ENCODE measurements around the gene SULT1A3. TPM values are rescaled to one million over a fixed set of nuclear protein-coding genes. Genes with fewer than 3 reads are reported as not detected.
"Not testable (repeated sequence)": the region's sequence is repeated elsewhere in the genome, so short reads cannot be mapped to it uniquely, and the experiment has no call there.

SULT1A3 gene
- total and polyA plus RNA-seq, 2 donors (not counting 1 experiment from before 2014, with no cell fraction given), result 33.2 to 36.8 TPM

DNA sequence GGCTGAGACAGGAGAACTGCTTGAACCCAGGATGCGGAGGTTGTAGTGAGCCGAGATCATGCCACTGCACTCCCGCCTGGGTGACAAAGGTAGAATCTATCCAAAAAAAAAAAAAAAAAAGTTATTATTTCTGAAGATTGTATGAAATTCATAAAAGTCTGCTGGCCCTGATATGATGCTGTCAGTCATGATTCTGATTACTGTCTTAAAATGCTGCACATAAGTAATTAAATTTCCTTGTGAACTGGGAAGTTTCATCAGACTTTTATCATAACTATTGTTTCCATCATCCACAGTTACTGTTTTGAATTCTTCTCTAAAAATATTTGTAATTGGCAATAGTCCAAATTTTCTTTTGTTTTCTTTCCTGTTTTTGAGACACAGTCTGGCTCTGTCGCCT, 49.3 kb downstream of the SULT1A3 start, which contains the start of gene NPIPB13:
NPIPB13 (minus strand) TSS at position 101 of the 400 bp plus-strand sequence. CDS start 2,906 bp downstream, outside the sequence.
- H3K27ac ChIP-seq (ENCODE audit: low read length in 2 of 2); H3K9me3 Mint-ChIP-seq (ENCODE audit: insufficient read depth); H3K9ac ChIP-seq (ENCODE audit: low read length); H3K27me3 ChIP-seq (replicated peaks in 1 of 4; ENCODE audit: control extremely low read depth in 1 of 4, control insufficient read depth in 3 of 4, insufficient read depth in 4 of 4, low read length in 3 of 4); intact Hi-C loops (cut with micrococcal nuclease); DNase-seq; H3K9me3 ChIP-seq (ENCODE audit: control extremely low read depth in 1 of 3, control insufficient read depth in 2 of 3, insufficient read depth in 1 of 3, low read length in 2 of 3); H3K27ac Mint-ChIP-seq; H2AFZ ChIP-seq (ENCODE audit: insufficient read depth, low read depth, low read length, poor library complexity, severe bottlenecking); H3K79me2 ChIP-seq (ENCODE audit: control insufficient read depth, insufficient read depth, low read length); H3K4me1 Mint-ChIP-seq; H3K4me2 ChIP-seq (replicated peaks; ENCODE audit: low read depth, low read length, poor library complexity, severe bottlenecking); H3K4me1 ChIP-seq (ENCODE audit: control insufficient read depth in 2 of 2, insufficient read depth in 2 of 2, low read length in 2 of 2); CTCF ChIA-PET; H3K27me3 Mint-ChIP-seq; H3K36me3 ChIP-seq (replicated peaks in 1 of 2; ENCODE audit: control extremely low read depth in 1 of 2, control insufficient read depth in 1 of 2, extremely low read depth in 1 of 2, insufficient read depth in 2 of 2, low read length in 1 of 2); ATAC-seq (ENCODE audit: low read depth); H3K4me3 ChIP-seq (ENCODE audit: control extremely low read depth in 1 of 5, extremely low read depth in 1 of 5, insufficient read depth in 1 of 5, low read depth in 2 of 5, low read length in 4 of 5); H3K4me3 Mint-ChIP-seq; POLR2A ChIA-PET; H4K20me1 ChIP-seq (ENCODE audit: control insufficient read depth, insufficient read depth, low read length, poor library complexity, severe bottlenecking): not testable (repeated sequence)
- no CpG with 5 or more reads among the region's 4 CpGs for WGBS (ENCODE audit: insufficient coverage)

Small RNA genes lying within 50 kb of the gene (small RNA-seq; reads per million reads assigned to genes)
- gene AC106782.4 (ENCODE audit: insufficient read length, low read depth, low replicate concordance), result not detected

Other genes with a start within 250 kb of the SULT1A3 start
- gene TMEM219, start 237.2 kb upstream of the SULT1A3 start, total RNA-seq, result 56.3 and 66.6 TPM in 2 replicates
- gene TMEM219, start 237.2 kb upstream of the SULT1A3 start, polyA plus RNA-seq, result 88.3 and 103 TPM in 2 replicates
- gene TAOK2, start 225.4 kb upstream of the SULT1A3 start, total RNA-seq, result 50.8 and 51.9 TPM in 2 replicates
- gene TAOK2, start 225.4 kb upstream of the SULT1A3 start, polyA plus RNA-seq, result 25.5 and 30.3 TPM in 2 replicates
- 9.7 and 13.9 TPM in 2 replicates for gene HIRIP3, start 203.6 kb upstream of the SULT1A3 start, total RNA-seq
- gene HIRIP3, start 203.6 kb upstream of the SULT1A3 start, polyA plus RNA-seq, result 6.2 and 12.2 TPM in 2 replicates
- gene INO80E, start 203.0 kb upstream of the SULT1A3 start, total RNA-seq, result 113 and 119 TPM in 2 replicates
- 101 and 103 TPM in 2 replicates for gene INO80E, start 203.0 kb upstream of the SULT1A3 start, polyA plus RNA-seq
- not detected in 2 replicates for gene DOC2A, start 188.2 kb upstream of the SULT1A3 start, total RNA-seq
- gene DOC2A, start 188.2 kb upstream of the SULT1A3 start, polyA plus RNA-seq, result not detected in 2 replicates
- not detected in 2 replicates for gene C16orf92, start 176.1 kb upstream of the SULT1A3 start, total RNA-seq
- not detected in 2 replicates for gene C16orf92, start 176.1 kb upstream of the SULT1A3 start, polyA plus RNA-seq
- not detected in 2 replicates for gene TLCD3B, start 168.0 kb upstream of the SULT1A3 start, total RNA-seq
- gene TLCD3B, start 168.0 kb upstream of the SULT1A3 start, polyA plus RNA-seq, result not detected in 2 replicates
- gene ALDOA, start 133.5 kb upstream of the SULT1A3 start, total RNA-seq, result 301 and 329 TPM in 2 replicates
- 276 and 343 TPM in 2 replicates for gene ALDOA, start 133.5 kb upstream of the SULT1A3 start, polyA plus RNA-seq
- gene PPP4C, start 123.3 kb upstream of the SULT1A3 start, total RNA-seq, result 89.0 and 93.3 TPM in 2 replicates
- gene PPP4C, start 123.3 kb upstream of the SULT1A3 start, polyA plus RNA-seq, result 106 and 122 TPM in 2 replicates
- gene TBX6, start 107.3 kb upstream of the SULT1A3 start, total RNA-seq, result 5.4 and 6.1 TPM in 2 replicates
- gene TBX6, start 107.3 kb upstream of the SULT1A3 start, polyA plus RNA-seq, result 1.2 and 1.4 TPM in 2 replicates
- 302 and 314 TPM in 2 replicates for gene YPEL3, start 103.0 kb upstream of the SULT1A3 start, total RNA-seq
- 387 and 414 TPM in 2 replicates for gene YPEL3, start 103.0 kb upstream of the SULT1A3 start, polyA plus RNA-seq
- gene GDPD3, start 85.7 kb upstream of the SULT1A3 start, total RNA-seq, result 17.3 and 22.7 TPM in 2 replicates
- 10.6 and 11.4 TPM in 2 replicates for gene GDPD3, start 85.7 kb upstream of the SULT1A3 start, polyA plus RNA-seq
- gene MAPK3, start 76.0 kb upstream of the SULT1A3 start, total RNA-seq, result 60.4 and 69.4 TPM in 2 replicates
- 67.2 and 82.9 TPM in 2 replicates for gene MAPK3, start 76.0 kb upstream of the SULT1A3 start, polyA plus RNA-seq
- gene CORO1A, start 15.7 kb upstream of the SULT1A3 start, total RNA-seq, result 653 and 662 TPM in 2 replicates
- gene CORO1A, start 15.7 kb upstream of the SULT1A3 start, polyA plus RNA-seq, result 1,191 and 1,555 TPM in 2 replicates
- gene BOLA2B, start 5.6 kb upstream of the SULT1A3 start, total RNA-seq, result 71.5 and 82.5 TPM in 2 replicates
- gene BOLA2B, start 5.6 kb upstream of the SULT1A3 start, polyA plus RNA-seq, result 155 and 311 TPM in 2 replicates
- 108 and 138 TPM in 2 replicates for gene SLX1A, start 5.4 kb upstream of the SULT1A3 start, total RNA-seq
- gene SLX1A, start 5.4 kb upstream of the SULT1A3 start, polyA plus RNA-seq, result 62.3 and 64.6 TPM in 2 replicates
- gene NPIPB13, start 49.2 kb downstream of the SULT1A3 start, total RNA-seq, result 59.6 and 75.5 TPM in 2 replicates
- gene NPIPB13, start 49.2 kb downstream of the SULT1A3 start, polyA plus RNA-seq, result 8.4 and 21.7 TPM in 2 replicates
- gene CD2BP2, start 156.1 kb downstream of the SULT1A3 start, total RNA-seq, result 80.1 and 82.0 TPM in 2 replicates
- gene CD2BP2, start 156.1 kb downstream of the SULT1A3 start, polyA plus RNA-seq, result 26.1 and 28.1 TPM in 2 replicates
- gene TBC1D10B, start 171.2 kb downstream of the SULT1A3 start, total RNA-seq, result 53.0 and 58.0 TPM in 2 replicates
- gene TBC1D10B, start 171.2 kb downstream of the SULT1A3 start, polyA plus RNA-seq, result 22.2 and 23.5 TPM in 2 replicates
- not detected in 2 replicates for gene MYL11, start 175.5 kb downstream of the SULT1A3 start, total RNA-seq
- gene MYL11, start 175.5 kb downstream of the SULT1A3 start, polyA plus RNA-seq, result 1.7 and 3.6 TPM in 2 replicates
- gene SEPTIN1, start 183.3 kb downstream of the SULT1A3 start, total RNA-seq, result 150 and 154 TPM in 2 replicates
- gene SEPTIN1, start 183.3 kb downstream of the SULT1A3 start, polyA plus RNA-seq, result 270 and 302 TPM in 2 replicates
- 13.3 and 14.2 TPM in 2 replicates for gene ZNF48, start 196.2 kb downstream of the SULT1A3 start, total RNA-seq
- gene ZNF48, start 196.2 kb downstream of the SULT1A3 start, polyA plus RNA-seq, result 4.0 and 8.4 TPM in 2 replicates
- gene ZNF771, start 208.4 kb downstream of the SULT1A3 start, total RNA-seq, result 6.6 and 8.3 TPM in 2 replicates
- 3.7 and 4.1 TPM in 2 replicates for gene ZNF771, start 208.4 kb downstream of the SULT1A3 start, polyA plus RNA-seq
- gene DCTPP1, start 230.8 kb downstream of the SULT1A3 start, total RNA-seq, result 25.0 and 28.9 TPM in 2 replicates
- gene DCTPP1, start 230.8 kb downstream of the SULT1A3 start, polyA plus RNA-seq, result 26.0 and 30.3 TPM in 2 replicates
- gene SEPHS2, start 246.6 kb downstream of the SULT1A3 start, total RNA-seq, result 62.2 and 63.2 TPM in 2 replicates
- gene SEPHS2, start 246.6 kb downstream of the SULT1A3 start, polyA plus RNA-seq, result 8.1 and 13.8 TPM in 2 replicates